ENCODE results near the gene CCDC187.

CCDC187 gene

GRCh38 chr9:136343121-136343883 lies 39.4 kb upstream of the CCDC187 start:
- DNase-seq (ENCODE audit: low read depth) = no peak
- peak overlapping the region; percentile 6 for H3K4me3 ChIP-seq (ENCODE audit: low read length)
- TF ChIP-seq CTCF (conservative IDR thresholded peaks at IDR 0.05; ENCODE audit: low read depth, low read length) = no peak

- peak overlapping the region; percentile 23 for H3K4me3 ChIP-seq (ENCODE audit: low read length)
- peak; percentile 62 for DNase-seq (ENCODE audit: low read depth)
- TF ChIP-seq CTCF (conservative IDR thresholded peaks at IDR 0.05; ENCODE audit: low read depth, low read length) = peak; percentile 23
Measured at GRCh38 chr9:136342181-136343120, 38.6 kb upstream of the CCDC187 start.

GRCh38 chr9:136341769-136342168 lies 37.9 kb upstream of the CCDC187 start:
- TF ChIP-seq CTCF (conservative IDR thresholded peaks at IDR 0.05; ENCODE audit: low read depth, low read length) = no peak
- H3K4me3 ChIP-seq (ENCODE audit: low read length) = no peak overlapping the region

GRCh38 chr9:136341042-136341655 lies 37.3 kb upstream of the CCDC187 start:
- no peak for TF ChIP-seq CTCF (conservative IDR thresholded peaks at IDR 0.05; ENCODE audit: low read depth, low read length)
- DNase-seq (ENCODE audit: low read depth) = no peak
- no peak overlapping the region for H3K4me3 ChIP-seq (ENCODE audit: low read length)

More at GRCh38 chr9:136341769-136342168, 37.9 kb upstream of the CCDC187 start:
- no peak for DNase-seq (ENCODE audit: low read depth)

GRCh38 chr9:136340356-136341041 lies 36.6 kb upstream of the CCDC187 start:
- DNase-seq (ENCODE audit: low read depth) = no peak
- H3K4me3 ChIP-seq (ENCODE audit: low read length) = no peak overlapping the region
- TF ChIP-seq CTCF (conservative IDR thresholded peaks at IDR 0.05; ENCODE audit: low read depth, low read length) = no peak

- no peak for TF ChIP-seq CTCF (conservative IDR thresholded peaks at IDR 0.05; ENCODE audit: low read depth, low read length)
- H3K4me3 ChIP-seq (ENCODE audit: low read length) = no peak overlapping the region
- no peak for DNase-seq (ENCODE audit: low read depth)
Measured at GRCh38 chr9:136339958-136340310, 36.0 kb upstream of the CCDC187 start.

Measured in retinal pigment epithelial cell (primary cell).